H9 (cell line): ENCODE results near the gene KRTAP4-8. TPM values are rescaled to one million over a fixed set of nuclear protein-coding genes. Genes with fewer than 3 reads are reported as not detected.
"Not testable (repeated sequence)": the region's sequence is repeated elsewhere in the genome, so short reads cannot be mapped to it uniquely, and the experiment has no call there.

ENCODE experiments used
- DNase-seq: peaks from one replicate; pipeline ENCODE4 v3.0.0-alpha.2; 2017
- H2AFZ ChIP-seq: one replicate; pipeline ENCODE4 v1.6.1; 2013; ENCODE audit warnings: mild to moderate bottlenecking, low read length, control low read depth, moderate library complexity
- H2AK5ac ChIP-seq: 2 replicates; pipeline ENCODE4 v1.6.1; 2013; ENCODE audit warnings: low read length, control low read depth, mixed read lengths; ENCODE audit not compliant: insufficient read length
- H2BK120ac ChIP-seq: one replicate; pipeline ENCODE4 v1.6.1; 2013; ENCODE audit warnings: low read depth, mild to moderate bottlenecking, low read length, control low read depth, inconsistent platforms; ENCODE audit not compliant: poor library complexity, severe bottlenecking
- H2BK12ac ChIP-seq: 2 replicates; pipeline ENCODE4 v1.6.1; 2013; ENCODE audit warnings: low read length, control low read depth, mixed read lengths, low read depth; ENCODE audit not compliant: insufficient read length
- H2BK15ac ChIP-seq: 2 replicates; pipeline ENCODE4 v1.6.1; 2013; ENCODE audit warnings: low read depth, low read length, control low read depth
- H2BK20ac ChIP-seq: one replicate; pipeline ENCODE4 v1.6.1; 2013; ENCODE audit warnings: low read depth, mild to moderate bottlenecking, low read length, control low read depth, inconsistent platforms; ENCODE audit not compliant: poor library complexity, severe bottlenecking
- H2BK5ac ChIP-seq: 2 replicates; pipeline ENCODE4 v1.6.1; 2013; ENCODE audit warnings: low read length, control low read depth, mixed read lengths; ENCODE audit not compliant: insufficient read length
- H3K14ac ChIP-seq: 2 replicates; pipeline ENCODE4 v1.6.1; 2013; ENCODE audit warnings: low read length, control low read depth; ENCODE audit not compliant: insufficient read depth
- H3K18ac ChIP-seq: 2 replicates; pipeline ENCODE4 v1.6.1; 2013; ENCODE audit warnings: low read depth, mild to moderate bottlenecking, mixed read lengths, low read length, control low read depth; ENCODE audit not compliant: insufficient read length
- H3K23ac ChIP-seq: 2 replicates; pipeline ENCODE4 v1.6.1; 2013; ENCODE audit warnings: low read length, control low read depth, mixed read lengths, low read depth; ENCODE audit not compliant: insufficient read length
- H3K23me2 ChIP-seq: 2 replicates; pipeline ENCODE4 v1.6.1; 2013; ENCODE audit warnings: low read depth, mild to moderate bottlenecking, mixed read lengths, low read length, control low read depth; ENCODE audit not compliant: insufficient read length, poor library complexity, severe bottlenecking
- H3K27ac ChIP-seq: 2 replicates; pipeline ENCODE4 v1.5.1; 2013; ENCODE audit warnings: low read length, control low read depth, mixed read lengths, low read depth; ENCODE audit not compliant: insufficient read length
- H3K27me3 ChIP-seq: 2 replicates; pipeline ENCODE4 v1.6.1; 2013; ENCODE audit warnings: low read length, control low read depth, inconsistent platforms; ENCODE audit not compliant: insufficient read depth
- H3K4ac ChIP-seq: 2 replicates; pipeline ENCODE4 v1.6.1; 2013; ENCODE audit warnings: low read depth, mild to moderate bottlenecking, control low read depth, inconsistent platforms, low read length, moderate library complexity
- H3K4me1 ChIP-seq: 2 replicates; pipeline ENCODE4 v1.6.1; 2013; ENCODE audit warnings: low read length, control low read depth, inconsistent platforms; ENCODE audit not compliant: insufficient read depth
- H3K4me2 ChIP-seq: 2 replicates; pipeline ENCODE4 v1.6.1; 2013; ENCODE audit warnings: low read length, control low read depth, mixed read lengths; ENCODE audit not compliant: insufficient read length, insufficient read depth
- H3K56ac ChIP-seq: 2 replicates; pipeline ENCODE4 v1.6.1; 2013; ENCODE audit warnings: low read depth, mild to moderate bottlenecking, mixed read lengths, low read length, control low read depth; ENCODE audit not compliant: insufficient read length
- H3K79me1 ChIP-seq: 2 replicates; pipeline ENCODE4 v1.6.1; 2013; ENCODE audit warnings: low read depth, mild to moderate bottlenecking, moderate library complexity, low read length, control low read depth, inconsistent platforms; ENCODE audit not compliant: insufficient read depth, poor library complexity, severe bottlenecking
- H3K79me2 ChIP-seq: 2 replicates; pipeline ENCODE4 v1.6.1; 2013; ENCODE audit warnings: low read length, control low read depth, inconsistent platforms; ENCODE audit not compliant: insufficient read depth
- H3K9ac ChIP-seq: 2 replicates; pipeline ENCODE4 v1.6.1; 2013; ENCODE audit warnings: low read length, control low read depth, mixed read lengths; ENCODE audit not compliant: insufficient read length; ENCODE audit errors: extremely low read depth
- H3K9me3 ChIP-seq: one replicate; pipeline ENCODE4 v1.6.1; 2013; ENCODE audit warnings: low read depth, low read length, inconsistent platforms; ENCODE audit not compliant: control insufficient read depth
- H3T11ph ChIP-seq: one replicate; pipeline ENCODE4 v1.6.1; 2013; ENCODE audit warnings: mild to moderate bottlenecking, low read length, control low read depth, inconsistent platforms
- H4K20me1 ChIP-seq: one replicate; pipeline ENCODE4 v1.6.1; 2013; ENCODE audit not compliant: control insufficient read depth, insufficient read length, insufficient read depth
- H4K5ac ChIP-seq: 2 replicates; pipeline ENCODE4 v1.6.1; 2013; ENCODE audit warnings: low read depth, mild to moderate bottlenecking, mixed read lengths, low read length, control low read depth; ENCODE audit not compliant: insufficient read length
- H4K8ac ChIP-seq: replicated peaks from 2 replicates; pipeline ENCODE4 v1.6.1; 2013; ENCODE audit warnings: low read length, control low read depth, mixed read lengths, low read depth; ENCODE audit not compliant: insufficient read length
- H4K91ac ChIP-seq: 2 replicates; pipeline ENCODE4 v1.6.1; 2013; ENCODE audit warnings: low read depth, mild to moderate bottlenecking, moderate library complexity, mixed read lengths, low read length, control low read depth; ENCODE audit not compliant: insufficient read length
- H3K27ac Mint-ChIP-seq, 3 experiments: 2 replicates in 2 of 3; 3 replicates in 1 of 3; pipeline ENCODE4 v1.8.0; 2020 to 2021; ENCODE audit warnings: mixed read lengths in 3 of 3, mild to moderate bottlenecking in 1 of 3, moderate library complexity in 1 of 3
- H3K27me3 Mint-ChIP-seq: 2 replicates; pipeline ENCODE4 v1.8.0; 2021; ENCODE audit warnings: low read depth, mild to moderate bottlenecking, moderate library complexity, mixed read lengths
- H3K36me3 Mint-ChIP-seq, 3 experiments: 2 replicates in 2 of 3; 3 replicates in 1 of 3; pipeline ENCODE4 v1.8.0; 2020 to 2021; ENCODE audit warnings: low read depth in 3 of 3, mixed read lengths in 3 of 3; ENCODE audit not compliant: insufficient read depth in 1 of 3
- H3K4me1 Mint-ChIP-seq, 2 experiments: 2 replicates each; pipeline ENCODE4 v1.8.0; 2020; ENCODE audit warnings: mixed read lengths in 2 of 2
- H3K4me3 Mint-ChIP-seq, 2 experiments: 2 replicates in 1 of 2; 3 replicates in 1 of 2; pipeline ENCODE4 v1.8.0; 2020 to 2021; ENCODE audit warnings: mild to moderate bottlenecking in 2 of 2, mixed read lengths in 2 of 2, moderate library complexity in 1 of 2
- H3K9me3 Mint-ChIP-seq, 2 experiments: 2 replicates in 1 of 2; 3 replicates in 1 of 2; pipeline ENCODE4 v1.8.0; 2020; ENCODE audit warnings: mild to moderate bottlenecking in 2 of 2, mixed read lengths in 2 of 2, moderate library complexity in 1 of 2
- CTCF ChIP-seq: fragments of 200-600 bp; sonication (generic); conservative IDR thresholded peaks from 3 replicates; pipeline ENCODE4 v1.8.0; 2021; ENCODE audit warnings: antibody characterized with exemption, mild to moderate bottlenecking
- WGBS: extraction: QIAGEN DNeasy Blood & Tissue Kit; methylation state at CpG from one replicate; pipeline ENCODE4 v1.1.7; 2013; ENCODE audit warnings: missing lambda C conversion rate, low lambda C conversion rate, mixed read lengths; ENCODE audit not compliant: insufficient read length; ENCODE audit errors: extremely low coverage; 5-methylcytosine and 5-hydroxymethylcytosine counted together
- total RNA-seq: library from RNA; stranded (reverse); gene quantifications from 2 replicates; pipeline ENCODE4 v1.2.1, GENCODE V29; 2021

KRTAP4-8 gene
- total RNA-seq, 1 experiment from 2014 or later, result not detected

- Mint-ChIP-seq H3K9me3 (peaks cover 33% of the 10 kb centered on the region in 2 experiments), H3K4me1 (peaks cover 37 to 40% of the 10 kb centered on the region in 2 experiments), H3K27ac (peak overlapping the region in 2 of 3 experiments; percentile 69 to 80; a peak in 4 of 7 replicates), H3K27me3 (no peaks in the 10 kb centered on the region), H3K4me3 (no peak overlapping the region), H3K36me3 (peaks cover 17 to 31% (median 22%) of the 10 kb centered on the region in 3 experiments)
- Histone ChIP-seq H3K9me3 (peaks cover 4% of the 10 kb centered on the region), H2BK120ac (no peak overlapping the region), H4K91ac (no peak overlapping the region), H4K5ac (no peak overlapping the region), H2AK5ac (no peak overlapping the region), H2BK12ac (no peak overlapping the region), H4K8ac (no peak overlapping the region), H3K23me2 (no peaks in the 10 kb centered on the region), H3K56ac (no peak overlapping the region), H2BK20ac (no peak overlapping the region), H4K20me1 (no peaks in the 10 kb centered on the region), H3K79me1 (no peaks in the 10 kb centered on the region), H3K4me1 (peaks cover 6% of the 10 kb centered on the region; the same call in 1 of the 2 replicates), H3K4me2 (no peak overlapping the region), H2AFZ (no peak overlapping the region), H3K23ac (no peak overlapping the region), H2BK5ac (no peak overlapping the region), H3K14ac (no peak overlapping the region), H2BK15ac (no peak overlapping the region), H3K9ac (no peak overlapping the region), H3K27me3 (no peaks in the 10 kb centered on the region), H3K4ac (no peak overlapping the region), H3K18ac (no peak overlapping the region), H3K79me2 (no peaks in the 10 kb centered on the region), H3T11ph (no peak overlapping the region), H3K27ac (no peak overlapping the region)
- no peak for TF ChIP-seq CTCF
- no CpG with 5 or more reads among the region's 1 CpG for WGBS
- DNase-seq, result no peak
Observed at GRCh38 chr17:41107941-41108450, 10.1 kb upstream of the KRTAP4-8 start.

DNA sequence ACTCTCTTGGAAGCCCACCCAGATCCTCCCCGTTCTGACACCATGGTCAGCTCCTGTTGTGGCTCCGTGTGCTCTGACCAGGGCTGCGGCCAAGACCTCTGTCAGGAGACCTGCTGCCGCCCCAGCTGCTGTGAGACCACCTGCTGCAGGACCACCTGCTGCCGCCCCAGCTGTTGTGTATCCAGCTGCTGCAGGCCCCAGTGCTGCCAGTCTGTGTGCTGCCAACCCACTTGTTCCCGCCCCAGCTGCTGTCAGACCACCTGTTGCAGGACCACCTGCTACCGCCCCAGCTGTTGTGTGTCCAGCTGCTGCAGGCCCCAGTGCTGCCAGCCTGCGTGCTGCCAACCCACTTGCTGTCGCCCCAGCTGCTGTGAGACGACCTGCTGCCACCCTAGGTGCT, 7.4 kb upstream of the KRTAP4-8 start, which contains the start of gene KRTAP4-9:
TSS of gene KRTAP4-9 (plus strand) at position 43 of the 400 bp plus-strand sequence. CDS start at position 43, 0 bp downstream.
- H3K79me1 ChIP-seq, DNase-seq, H3K27me3 Mint-ChIP-seq, H3K23me2 ChIP-seq, H3K4ac ChIP-seq, H4K5ac ChIP-seq, H3K56ac ChIP-seq, H3K9ac ChIP-seq, H2BK5ac ChIP-seq, H3K4me2 ChIP-seq, H4K20me1 ChIP-seq, H3K27ac ChIP-seq, H3K27me3 ChIP-seq, H2AFZ ChIP-seq, H3K4me3 Mint-ChIP-seq, H3K18ac ChIP-seq, H3K14ac ChIP-seq, H3T11ph ChIP-seq, H2BK20ac ChIP-seq, H3K4me1 ChIP-seq, H4K91ac ChIP-seq, H3K79me2 ChIP-seq, H2BK12ac ChIP-seq, H2BK15ac ChIP-seq, H2AK5ac ChIP-seq, H4K8ac ChIP-seq, H3K23ac ChIP-seq, H2BK120ac ChIP-seq, H3K9me3 ChIP-seq: not testable (repeated sequence)
- H3K27ac Mint-ChIP-seq, result peak within 1 kb of the TSS; percentile 17 to 89 (median 81); a peak in 4 of 7 replicates
- WGBS, result no CpG with 5 or more reads among the region's 10 CpGs
- H3K4me1 Mint-ChIP-seq, result peaks cover 51% of the 10 kb centered on the region in 2 experiments
- H3K36me3 Mint-ChIP-seq, result peaks cover 9 to 14% (median 11%) of the 10 kb centered on the region in 3 experiments
- H3K9me3 Mint-ChIP-seq, result peaks cover 12 to 15% of the 10 kb centered on the region in 2 experiments
